Endothelial cell of umbilical vein (primary cell): ENCODE data around the gene SLC39A11.

Source experiments
- EZH2 ChIP-seq: IDR thresholded peaks from 2 replicates; pipeline ENCODE4 v1.6.1; 2012; ENCODE audit warnings: borderline replicate concordance, low read depth, mild to moderate bottlenecking, moderate library complexity, low read length, inconsistent platforms; ENCODE audit not compliant: severe bottlenecking
- TF ChIP-seq, protein P1 (sequence below): IDR thresholded peaks from 2 replicates; pipeline ENCODE4 v1.6.1; 2011; ENCODE audit not compliant: insufficient read depth, insufficient read length

DNA sequence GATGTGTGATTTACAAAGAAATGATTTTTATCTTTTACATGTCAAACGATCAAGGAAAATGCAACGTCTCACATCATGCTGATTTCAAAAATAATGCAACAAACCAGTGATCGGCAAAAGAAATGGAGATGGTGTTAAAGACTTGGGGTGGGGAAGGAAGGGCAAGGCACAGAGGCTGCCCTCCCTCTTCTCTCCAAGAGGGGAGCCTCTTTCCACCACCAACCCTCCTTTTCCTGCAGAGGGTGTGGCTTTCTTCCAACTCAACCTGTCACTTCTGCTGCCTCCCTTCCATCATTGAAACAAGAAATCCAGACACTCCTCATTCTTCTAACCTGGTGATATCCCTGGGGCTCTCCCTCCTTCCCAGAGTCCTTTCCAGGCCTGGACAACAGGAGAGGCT lies 320.8 kb downstream of the SLC39A11 start:
- no peak for TF ChIP-seq EZH2
- TF ChIP-seq, protein P1, sequence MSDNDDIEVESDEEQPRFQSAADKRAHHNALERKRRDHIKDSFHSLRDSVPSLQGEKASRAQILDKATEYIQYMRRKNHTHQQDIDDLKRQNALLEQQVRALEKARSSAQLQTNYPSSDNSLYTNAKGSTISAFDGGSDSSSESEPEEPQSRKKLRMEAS, result no peak
